GM21528 (cell line): ENCODE measurements around the gene GTF2A1L.
"Not testable (repeated sequence)": the region's sequence is repeated elsewhere in the genome, so short reads cannot be mapped to it uniquely, and the experiment has no call there.

Experiments
- ATAC-seq: cut with Tn5 transposase; IDR thresholded peaks from one replicate; pipeline ENCODE4 v1.9.1; 2021; ENCODE audit warnings: mild to moderate bottlenecking, moderate library complexity; ENCODE audit not compliant: unreplicated experiment, low FRiP score

GTF2A1L gene

DNA sequence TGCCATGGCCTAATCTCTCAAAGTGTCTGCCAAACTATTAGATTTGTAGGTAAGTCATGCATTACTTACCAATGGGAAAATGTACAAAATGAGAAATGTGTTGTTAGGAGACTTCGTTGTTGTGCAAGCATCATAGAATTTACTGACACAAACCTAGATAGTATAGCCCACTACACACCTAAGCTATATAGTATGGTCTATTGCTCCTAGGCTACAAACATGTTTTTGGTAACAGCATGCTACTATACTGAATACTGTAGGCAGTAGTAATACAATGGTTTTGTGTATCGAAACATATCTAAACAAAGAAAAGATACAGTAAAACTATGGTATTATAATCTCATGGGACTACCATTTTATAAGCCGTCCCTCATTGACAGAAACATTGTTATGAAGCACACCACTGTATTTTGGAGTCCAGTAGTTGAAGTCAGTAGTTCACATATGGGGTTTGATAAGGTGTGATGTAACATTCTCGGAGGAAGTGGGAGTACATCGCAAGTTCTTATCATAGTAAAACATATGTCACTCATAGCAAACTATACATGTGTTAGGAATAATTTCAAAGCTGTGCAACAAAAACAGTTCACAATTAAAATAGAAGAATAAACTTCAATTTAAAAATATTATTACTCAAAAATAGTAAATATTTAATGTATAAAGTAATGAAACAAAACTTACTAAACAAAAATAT, 12.0 kb upstream of the GTF2A1L start:
- ATAC-seq: no peak

DNA sequence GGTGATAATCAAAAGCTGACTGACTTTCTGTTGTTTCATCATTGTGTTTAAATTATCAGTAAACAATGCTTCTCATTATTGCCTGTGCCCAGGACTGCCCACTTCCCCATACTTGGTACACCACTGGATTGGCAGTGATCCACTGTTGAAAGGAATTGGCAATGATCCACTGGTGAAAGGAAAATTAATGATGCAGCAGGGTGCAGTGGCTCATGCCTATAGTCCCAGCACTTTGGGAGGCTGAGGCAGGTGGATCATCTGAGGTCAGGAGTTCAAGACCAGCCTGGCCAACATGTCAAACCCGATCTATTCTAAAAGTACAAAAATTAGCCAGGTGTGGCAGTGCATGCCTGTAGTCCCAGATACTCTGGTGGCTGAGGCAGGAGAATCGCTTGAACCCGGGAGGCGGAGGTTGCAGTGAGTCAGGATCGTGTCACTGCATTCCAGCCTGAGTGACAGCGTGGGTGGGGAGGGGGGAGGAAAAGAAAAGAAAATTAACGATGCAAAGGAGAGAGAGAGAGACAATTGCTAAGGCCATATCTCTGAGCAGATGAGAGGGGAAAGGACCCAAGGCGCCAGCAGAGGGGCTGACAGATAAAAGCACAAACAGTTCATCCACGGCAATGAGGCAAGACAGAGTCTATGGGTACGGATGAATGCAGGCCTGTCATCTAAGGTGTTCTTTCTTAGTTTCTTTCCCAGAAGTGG, 10.2 kb upstream of the GTF2A1L start:
- ATAC-seq: no peak

DNA sequence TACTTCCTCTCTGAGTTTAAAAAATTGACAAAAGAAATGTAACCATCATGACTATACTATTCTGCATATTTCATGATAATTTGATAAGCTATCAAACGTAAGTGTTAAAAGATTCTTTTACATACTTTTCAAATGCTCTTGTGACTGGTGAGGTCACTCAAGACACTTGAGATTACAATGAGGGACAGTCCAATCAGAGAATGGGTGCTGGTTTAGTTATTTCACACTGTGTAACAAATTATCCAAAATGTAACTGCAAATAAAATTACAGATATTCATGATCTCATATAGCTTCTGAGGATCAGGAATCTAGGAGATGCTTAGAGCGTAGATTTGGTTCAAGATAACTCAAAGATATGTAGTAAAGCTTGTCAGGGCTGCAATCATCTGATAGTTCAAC, 4.4 kb upstream of the GTF2A1L start:
- no peak for ATAC-seq

DNA sequence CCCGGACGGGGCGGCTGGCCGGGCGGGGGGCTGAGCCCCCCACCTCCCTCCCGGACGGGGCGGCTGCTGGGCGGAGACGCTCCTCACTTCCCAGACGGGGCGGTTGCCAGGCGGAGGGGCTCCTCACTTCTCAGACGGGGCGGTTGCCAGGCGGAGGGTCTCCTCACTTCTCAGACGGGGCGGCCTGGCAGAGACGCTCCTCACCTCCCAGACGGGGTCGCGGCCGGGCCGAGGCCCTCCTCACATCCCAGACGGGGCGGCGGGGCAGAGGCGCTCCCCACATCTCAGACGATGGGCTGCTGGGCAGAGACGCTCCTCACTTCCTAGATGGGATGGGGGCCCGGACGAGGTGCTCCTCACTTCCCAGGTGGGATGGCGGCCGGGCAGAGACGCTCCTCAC, 3.1 kb upstream of the GTF2A1L start:
- ATAC-seq: not testable (repeated sequence)

DNA sequence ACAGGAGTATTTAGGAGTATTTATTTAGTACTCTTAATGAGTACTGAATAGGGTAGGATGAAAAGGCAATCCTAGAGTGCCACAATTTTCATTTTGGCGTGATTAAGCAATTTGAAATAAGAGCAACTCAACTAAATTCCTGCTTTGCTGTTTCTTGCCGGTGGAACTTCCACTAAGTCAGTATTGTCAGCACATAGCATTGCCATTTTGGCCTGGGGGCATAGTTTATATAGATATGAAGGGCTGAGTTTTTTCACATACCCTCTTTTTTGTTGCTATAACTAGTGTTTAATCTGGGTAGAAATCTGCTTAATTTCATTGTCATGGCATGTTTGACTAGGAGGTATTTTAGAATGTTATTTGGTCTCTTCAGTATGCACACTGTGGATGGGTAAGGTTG, 1.9 kb downstream of the GTF2A1L start:
- no peak for ATAC-seq

DNA sequence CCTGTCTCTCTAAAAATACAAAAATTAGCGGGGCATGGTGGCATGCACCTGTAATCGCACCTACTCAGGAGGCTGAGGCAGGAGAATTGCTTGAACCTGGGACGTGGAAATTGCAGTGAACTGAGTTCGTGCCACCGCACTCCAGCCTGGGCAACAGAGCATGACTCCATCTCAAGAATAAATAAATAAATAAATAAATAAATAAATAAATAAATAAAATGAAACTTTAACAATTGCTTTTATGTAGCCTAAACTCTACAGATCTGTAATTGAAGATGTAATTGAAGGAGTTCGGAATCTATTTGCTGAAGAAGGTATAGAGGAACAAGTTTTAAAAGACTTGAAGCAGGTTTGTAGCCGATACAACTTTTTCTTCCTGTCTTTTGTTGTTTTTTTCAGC, 2.9 kb downstream of the GTF2A1L start:
- ATAC-seq: no peak

DNA sequence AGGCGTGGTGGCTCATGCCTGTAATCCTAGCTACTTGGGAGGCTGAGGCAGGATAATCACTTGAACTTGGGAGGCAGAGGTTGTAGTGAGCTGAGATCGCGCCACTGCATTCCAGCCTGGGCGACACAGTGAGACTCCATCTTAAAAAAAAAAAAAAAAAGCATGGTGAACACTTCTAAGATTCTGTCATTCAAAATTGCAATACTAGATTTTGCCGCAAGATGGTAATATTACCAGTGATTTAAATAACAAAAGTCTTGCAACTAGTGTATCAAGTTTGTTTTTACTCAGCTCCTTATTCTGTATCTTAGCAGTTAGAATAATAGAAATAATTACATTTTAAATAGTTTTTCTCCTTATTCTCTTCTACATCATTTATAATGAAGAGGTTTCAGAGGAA, 5.0 kb downstream of the GTF2A1L start:
- ATAC-seq: not testable (repeated sequence)

DNA sequence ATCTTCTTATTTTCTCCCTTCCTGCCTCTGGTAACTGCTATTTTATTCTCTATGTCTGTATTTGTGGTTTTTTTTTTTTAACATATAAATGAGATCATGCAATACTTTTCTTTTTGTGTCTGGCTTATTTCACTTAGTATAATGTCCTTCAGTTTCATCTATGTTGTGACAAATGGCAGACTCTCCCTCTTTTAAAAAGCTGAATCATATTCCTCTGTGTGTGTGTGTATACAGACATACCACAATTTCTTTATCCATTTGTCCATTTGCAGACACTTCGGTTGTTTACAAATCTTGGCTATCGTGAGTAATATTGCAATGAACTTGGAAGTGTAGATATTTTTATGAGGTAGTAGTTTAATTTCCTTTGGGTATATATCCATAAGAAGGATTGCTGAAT, 7.0 kb downstream of the GTF2A1L start:
- ATAC-seq: no peak

DNA sequence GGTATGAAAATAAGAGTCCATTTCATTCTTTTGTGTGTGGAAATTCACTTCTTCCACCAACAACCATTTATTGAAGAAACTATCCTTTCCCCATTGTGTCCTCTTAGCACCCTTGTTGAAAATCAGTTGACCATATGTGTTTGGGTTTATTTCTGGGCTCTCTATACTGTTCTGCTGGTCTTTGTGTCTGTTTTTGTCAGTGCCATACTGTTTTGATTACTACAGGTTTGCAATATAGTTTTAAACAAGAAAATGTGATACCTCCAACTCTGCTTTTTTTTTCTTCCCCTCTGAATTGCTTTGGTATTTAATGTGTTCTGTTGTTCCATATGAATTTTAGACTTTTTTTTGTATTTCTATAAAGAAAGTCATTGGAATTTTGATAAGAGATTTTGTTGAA, 8.4 kb downstream of the GTF2A1L start:
- ATAC-seq: no peak

DNA sequence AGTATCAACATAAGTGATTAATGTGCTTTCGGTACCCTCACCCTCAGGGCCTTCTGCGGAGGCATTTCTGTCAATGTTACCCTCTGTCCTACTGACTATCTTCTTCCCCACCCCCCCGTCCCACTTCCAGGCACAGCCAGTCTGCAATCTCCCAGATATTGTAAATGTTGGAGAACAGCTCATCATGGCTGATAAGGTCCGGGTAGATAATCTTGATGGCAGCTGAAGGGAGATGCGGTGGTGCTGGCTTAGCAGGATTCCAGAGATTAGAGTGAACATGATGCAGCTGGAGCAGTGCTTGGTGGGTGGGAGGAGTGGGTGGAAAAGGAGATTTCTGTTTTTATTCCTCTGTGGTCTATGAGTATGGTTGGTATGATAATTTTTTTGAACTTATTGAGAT, 15.5 kb downstream of the GTF2A1L start:
- ATAC-seq: no peak

DNA sequence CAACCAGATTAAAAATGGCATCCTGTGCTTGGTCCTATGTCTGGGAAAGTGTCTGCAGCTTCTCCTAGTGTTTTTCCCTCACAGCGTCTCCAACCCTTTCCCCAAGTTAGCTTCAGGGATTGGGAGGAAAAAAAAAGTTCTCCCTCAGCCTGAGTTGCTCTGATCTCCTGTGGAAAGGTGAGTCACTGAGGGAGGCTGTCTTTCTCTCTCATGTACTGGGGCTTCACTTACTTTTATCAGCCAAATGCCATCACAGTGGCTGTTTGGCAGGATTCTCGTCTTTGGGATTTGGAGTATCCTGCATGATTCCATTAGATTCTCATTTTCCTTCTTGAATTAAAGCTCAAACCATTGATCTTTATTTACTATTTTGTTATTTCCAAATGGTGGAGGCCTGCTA, 18.1 kb downstream of the GTF2A1L start:
- no peak for ATAC-seq

DNA sequence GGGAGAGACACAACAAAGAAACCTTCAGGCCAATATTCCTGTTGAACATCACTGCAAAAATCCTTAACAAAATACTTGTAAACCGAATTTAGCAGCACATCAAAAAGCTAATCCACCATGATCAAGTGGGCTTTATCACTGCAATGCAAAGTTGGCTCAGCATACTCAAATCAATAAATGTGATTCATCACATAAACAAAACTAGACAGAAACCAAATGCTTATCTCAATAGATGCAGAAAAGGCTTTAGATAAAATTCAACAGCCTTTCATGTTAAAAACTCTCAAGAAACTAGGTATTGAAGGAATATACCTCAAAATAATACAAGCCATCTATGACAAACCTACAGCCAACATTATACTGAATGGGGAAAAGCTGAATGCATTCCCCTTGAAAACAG, 20.6 kb downstream of the GTF2A1L start:
- no peak for ATAC-seq

DNA sequence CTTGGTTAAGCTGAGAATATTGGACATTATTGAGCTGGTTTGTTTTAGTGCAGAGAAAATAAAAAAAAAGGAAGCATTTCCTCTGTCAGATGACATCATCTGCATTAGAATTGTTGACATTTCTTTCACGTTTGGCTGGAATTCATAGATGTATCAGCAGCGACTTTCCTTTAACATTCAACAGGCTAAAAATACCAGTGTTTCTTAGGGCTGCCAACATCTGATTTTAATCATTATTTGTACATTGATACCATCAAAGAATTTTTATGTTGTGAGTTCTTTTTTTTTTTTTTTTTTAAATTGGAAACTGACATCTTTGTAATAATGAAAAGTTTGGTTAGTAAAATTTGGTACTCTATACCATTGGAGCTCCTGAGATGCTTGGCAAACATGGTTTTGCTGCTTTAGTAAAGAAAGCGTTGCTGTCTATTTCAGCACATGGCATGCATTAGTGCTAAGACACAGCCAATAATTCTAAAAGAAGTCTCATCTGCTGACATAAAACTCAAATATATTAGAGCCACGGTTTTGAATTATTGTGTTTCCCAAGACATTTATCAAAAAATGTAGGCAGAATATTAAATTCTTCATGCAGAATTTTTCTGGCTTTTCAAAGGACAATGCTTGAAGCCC, 33.6 kb downstream of the GTF2A1L start:
- ATAC-seq: no peak

DNA sequence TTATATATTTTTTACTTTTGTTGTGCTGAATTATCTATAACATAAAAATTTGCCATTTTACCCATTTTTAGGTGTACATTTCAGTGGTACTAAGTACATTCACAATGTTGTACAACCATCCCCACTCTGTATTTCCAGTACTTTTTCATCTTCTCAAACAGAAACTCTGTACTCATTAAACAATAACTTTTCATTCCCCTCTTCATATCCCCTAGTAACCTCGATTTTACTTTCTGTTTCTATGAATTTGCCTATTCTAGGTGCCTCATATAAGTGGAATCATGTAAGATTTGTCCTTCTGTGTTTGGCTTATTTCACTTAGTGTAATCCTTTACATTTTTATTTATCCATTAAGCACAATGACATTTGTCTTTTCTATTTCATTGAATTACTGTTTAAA, 51.3 kb downstream of the GTF2A1L start:
- peak; percentile 82 for ATAC-seq

DNA sequence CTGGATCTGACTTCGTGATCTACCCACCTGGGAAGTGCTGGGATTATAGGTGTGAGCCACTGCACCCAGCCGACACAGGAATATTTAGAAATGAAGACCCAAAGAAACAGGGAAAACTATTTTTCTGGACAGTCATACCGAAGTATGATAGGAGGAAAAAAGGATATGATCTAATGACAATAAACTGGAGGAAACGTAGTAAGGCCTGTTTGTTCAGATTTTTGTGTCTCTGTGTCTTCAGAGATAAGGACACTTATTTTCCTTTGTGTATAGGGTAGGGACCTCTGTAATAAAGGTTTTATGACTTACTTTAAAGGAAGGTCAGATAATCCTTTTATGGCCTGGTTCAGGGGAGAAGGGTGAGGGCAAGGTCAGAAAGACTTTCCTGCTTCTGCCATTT, 55.9 kb downstream of the GTF2A1L start:
- ATAC-seq: no peak

DNA sequence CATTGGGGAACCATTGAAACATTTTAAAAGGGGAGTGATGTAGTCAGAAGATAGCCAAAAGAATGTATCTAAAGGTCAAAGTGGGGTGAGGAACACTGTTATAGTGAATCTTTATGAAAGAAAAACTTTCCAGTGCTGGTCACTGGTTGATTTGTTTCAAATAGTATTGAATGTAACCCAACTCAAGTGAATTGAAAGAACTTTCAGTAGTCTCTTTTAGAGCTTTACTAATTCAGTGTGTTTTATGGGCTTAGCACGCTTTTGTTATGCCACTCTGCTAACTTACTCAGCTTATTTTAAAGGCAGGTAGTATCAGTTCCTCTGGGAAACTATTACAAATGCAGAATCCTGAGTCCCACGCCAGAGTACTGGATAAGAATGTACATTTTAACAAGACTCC, 57.3 kb downstream of the GTF2A1L start:
- no peak for ATAC-seq

DNA sequence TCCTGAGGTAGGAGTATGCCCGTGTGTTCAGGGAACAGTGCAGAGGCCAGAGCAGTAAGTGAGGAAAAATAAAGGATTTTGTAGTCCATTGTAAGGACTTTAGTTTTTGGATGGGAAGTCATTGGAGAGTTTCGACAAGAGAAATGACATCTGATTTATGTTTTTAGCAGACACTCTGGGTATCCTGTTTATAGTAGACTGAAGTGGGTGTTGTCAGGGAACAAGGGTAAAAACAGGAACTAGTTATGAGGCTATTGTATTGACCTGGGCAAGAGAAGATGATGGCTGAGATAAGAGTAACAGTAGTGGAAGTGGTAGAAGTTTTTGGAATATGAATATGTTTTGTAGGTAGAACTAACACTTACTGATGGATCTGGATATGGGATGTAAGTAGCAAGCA, 59.8 kb downstream of the GTF2A1L start:
- ATAC-seq: no peak

DNA sequence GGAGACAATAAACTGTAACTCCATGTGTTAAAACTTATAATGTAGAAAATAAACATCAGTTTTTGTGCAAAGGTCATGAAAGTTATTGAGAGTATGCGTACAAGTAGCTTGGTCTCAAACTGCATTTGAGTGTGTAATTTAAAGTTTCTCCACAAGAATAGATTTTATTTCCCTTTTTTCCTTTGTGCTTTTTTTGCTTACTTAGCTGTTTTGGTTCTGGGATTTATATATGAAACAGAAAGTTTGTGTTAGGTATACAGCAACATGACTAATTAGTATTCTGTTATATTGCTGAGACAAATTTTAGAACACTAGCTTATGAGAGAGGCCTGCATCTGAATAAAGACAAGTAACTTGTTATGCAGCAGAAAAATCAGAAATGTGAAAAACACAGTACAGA, 67.5 kb downstream of the GTF2A1L start:
- no peak for ATAC-seq

DNA sequence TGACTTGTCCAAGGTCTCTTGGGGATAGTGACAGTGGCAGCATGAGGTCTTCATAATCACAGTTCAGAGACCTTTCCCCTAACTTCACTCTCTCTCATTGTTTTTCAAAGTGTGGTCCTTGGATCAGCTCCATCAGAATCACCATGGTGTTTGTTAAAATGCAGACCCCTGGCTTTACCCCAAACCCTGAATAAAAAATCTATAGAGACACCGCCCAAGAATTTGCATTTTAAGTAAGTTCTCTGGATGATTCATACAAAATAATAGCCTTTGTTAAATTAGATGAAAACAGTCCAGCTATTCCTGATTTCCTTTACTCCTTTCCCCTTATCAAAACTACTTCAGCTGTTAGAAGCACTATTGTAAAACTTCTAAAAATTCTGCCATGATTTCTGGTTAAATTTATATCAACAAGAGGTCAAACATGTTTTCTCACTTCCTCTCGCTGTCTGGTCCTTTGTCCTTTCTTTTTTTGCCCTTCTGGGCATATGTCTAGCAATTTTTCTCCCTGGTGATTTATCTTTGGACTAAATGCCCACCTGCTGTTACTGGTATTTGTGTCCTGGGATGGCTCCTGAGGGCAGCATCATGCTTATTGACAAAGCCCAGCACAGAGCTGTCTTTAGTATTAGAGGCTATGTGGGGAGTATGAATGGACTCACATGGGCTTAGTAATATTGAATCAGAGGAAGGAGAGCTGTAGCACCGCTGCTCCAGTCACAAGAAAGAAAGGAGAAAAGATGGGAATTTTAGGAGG, 74.5 kb downstream of the GTF2A1L start:
- no peak for ATAC-seq

DNA sequence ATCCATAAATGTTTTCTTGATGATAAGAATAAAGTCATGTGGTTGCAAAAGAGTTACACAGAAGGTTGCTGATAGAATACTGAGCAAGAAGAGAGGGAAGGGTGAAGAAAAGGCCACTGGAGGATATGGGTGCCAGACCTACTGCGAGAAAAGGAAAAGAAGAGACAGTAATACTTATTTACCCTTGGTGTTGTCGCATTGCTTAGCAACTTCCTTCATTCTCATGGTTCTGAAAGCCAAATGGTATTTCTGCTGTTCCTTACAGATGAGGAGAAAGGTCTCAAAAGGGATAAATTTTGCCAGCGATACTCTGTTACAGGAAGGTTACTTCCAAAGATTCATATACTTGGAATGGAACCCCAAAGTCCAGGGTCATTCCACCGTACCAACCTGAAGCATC, 75.4 kb downstream of the GTF2A1L start:
- ATAC-seq: no peak

DNA sequence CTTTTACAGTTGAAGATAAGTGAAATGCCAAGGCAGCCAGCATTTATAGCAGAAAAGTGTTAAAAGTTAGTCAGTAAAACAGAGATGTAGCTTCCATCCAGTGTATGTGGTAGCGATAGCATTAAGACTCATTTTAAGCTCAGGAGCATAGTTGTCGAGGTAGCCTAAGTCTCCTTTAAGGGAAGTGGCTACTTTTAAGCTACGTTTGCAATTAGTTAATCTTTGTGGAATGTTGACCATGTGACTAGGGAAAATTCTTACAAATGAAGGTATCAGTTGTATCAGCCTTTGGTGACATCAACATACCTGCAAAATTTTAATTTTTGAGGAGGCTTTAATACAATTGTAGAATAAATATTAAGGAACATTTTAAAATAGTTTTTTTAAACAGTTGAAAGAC, 76.0 kb downstream of the GTF2A1L start:
- ATAC-seq: no peak
